Ureter (tissue), 1 donor: ENCODE results near the gene UNC13A. TPM values are rescaled to one million over a fixed set of nuclear protein-coding genes. Genes with fewer than 3 reads are reported as not detected.

Experiments
- DNase-seq: peaks from one replicate; pipeline ENCODE4 v3.0.0-alpha.2; 2020; ENCODE audit warnings: low spot score
- total RNA-seq: library from RNA; stranded (reverse); gene quantifications from one replicate; pipeline ENCODE4 v1.2.4, GENCODE V29; 2023
- donor health status: DM: yes; HTN: yes; CAD: no.

Gene UNC13A
- total RNA-seq, 1 donor from 2014 or later, result 1.4 TPM

GRCh38 chr19:17626456-17627015, 61.6 kb downstream of the UNC13A start:
- no peak for DNase-seq

- no peak for DNase-seq
Measured at GRCh38 chr19:17625980-17626379, 62.2 kb downstream of the UNC13A start.

DNA sequence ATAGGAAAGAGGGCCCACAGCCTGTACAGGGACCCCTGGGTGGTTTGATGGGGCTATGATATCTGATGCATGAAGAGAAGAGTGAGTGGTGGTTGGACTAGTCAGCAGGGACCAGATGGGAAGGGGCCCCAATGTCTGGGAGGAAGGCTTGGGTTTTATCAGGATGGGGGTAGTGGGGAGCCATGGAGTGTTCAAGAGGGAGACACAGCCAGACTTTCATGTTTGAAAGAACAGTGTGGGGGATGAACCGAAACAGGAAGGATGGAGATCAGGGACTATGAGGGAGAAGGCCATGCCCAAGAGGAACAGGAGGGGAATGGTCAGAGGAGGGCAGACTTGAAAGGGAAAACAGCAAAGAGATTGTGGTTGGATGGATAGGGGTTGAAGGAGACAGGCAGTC, 63.1 kb downstream of the UNC13A start:
- DNase-seq, result no peak

GRCh38 chr19:17624314-17624991, 63.7 kb downstream of the UNC13A start:
- DNase-seq, result no peak

DNA sequence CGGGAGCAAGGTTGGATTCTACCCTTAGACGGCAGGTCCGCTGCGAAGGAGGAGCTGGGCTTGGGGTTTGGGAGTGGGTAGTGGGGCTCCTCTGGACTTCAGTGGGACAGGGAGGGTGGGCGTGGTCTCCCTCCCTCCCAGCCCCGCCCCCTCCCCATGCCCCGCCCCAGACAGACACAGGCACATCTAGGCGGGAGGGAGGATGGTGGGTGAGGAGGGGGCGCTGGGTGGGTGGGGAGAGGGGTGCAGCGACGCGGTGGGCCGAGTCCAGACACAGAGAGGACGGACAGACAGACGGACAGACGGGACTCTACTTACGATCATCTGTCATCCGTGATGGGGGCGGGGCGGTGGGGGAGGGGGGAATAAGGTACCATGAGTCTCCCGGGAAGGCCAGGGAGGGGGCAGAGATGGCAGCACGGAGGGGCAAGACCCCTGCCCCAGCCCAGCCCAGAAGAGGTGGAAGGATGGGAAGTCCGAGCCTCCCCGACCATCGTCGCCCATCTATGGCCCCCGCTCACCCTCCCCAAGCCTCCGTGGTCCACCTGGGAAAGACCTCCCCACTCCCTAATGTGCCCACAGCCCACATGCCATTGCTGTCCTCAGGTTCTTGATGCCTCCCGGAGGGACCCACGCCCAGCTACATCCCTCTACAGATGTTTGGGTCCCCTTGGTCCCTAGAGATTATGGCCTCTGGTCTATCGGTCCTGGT, 64.8 kb downstream of the UNC13A start:
- DNase-seq, result no peak

DNA sequence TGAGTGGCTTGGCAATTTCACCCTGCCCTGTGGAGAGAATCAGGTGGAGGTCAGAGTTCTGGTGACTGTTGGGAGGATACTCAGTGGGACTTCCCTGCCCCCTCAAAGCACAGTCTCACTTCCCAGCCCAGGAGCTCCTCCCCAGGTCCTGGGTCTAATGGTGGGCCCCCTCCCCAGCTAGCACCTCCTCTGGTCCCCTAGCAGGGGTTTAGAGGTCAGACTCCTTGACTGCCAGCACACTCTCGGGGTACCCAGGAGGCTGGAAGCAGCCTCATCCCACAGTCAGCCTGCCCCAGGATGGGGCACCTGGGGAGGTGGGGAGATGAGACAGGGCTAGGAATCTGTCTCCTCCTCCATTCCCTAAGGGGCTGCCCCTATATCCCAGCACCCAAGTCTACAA, 67.5 kb downstream of the UNC13A start:
- DNase-seq, result no peak

DNA sequence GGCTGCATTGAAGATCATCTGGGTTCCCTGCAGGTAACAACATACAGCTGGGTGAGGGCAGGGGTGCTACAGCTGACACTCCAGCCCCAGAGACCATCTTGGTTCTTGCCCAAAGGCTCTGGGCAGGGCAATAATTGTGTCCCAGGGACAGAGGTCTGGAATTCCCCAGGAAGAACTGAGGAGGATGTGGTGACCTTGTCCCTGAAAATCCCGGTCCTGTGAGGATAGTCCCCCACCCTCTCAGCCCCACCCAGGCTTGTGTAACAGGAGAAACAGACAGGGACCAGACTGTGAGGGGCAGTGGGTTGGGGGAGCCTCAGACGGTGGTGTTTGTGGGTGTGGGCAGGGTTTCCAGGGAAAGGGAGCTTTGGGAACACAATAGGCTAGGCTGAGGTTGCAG, 69.2 kb downstream of the UNC13A start:
- no peak for DNase-seq

- DNase-seq, result no peak
Measured at GRCh38 chr19:17618281-17618903, 69.8 kb downstream of the UNC13A start.

- DNase-seq, result no peak
Measured at GRCh38 chr19:17617807-17618192, 70.4 kb downstream of the UNC13A start.

GRCh38 chr19:17616961-17617806, 71.0 kb downstream of the UNC13A start:
- DNase-seq, result no peak

DNA sequence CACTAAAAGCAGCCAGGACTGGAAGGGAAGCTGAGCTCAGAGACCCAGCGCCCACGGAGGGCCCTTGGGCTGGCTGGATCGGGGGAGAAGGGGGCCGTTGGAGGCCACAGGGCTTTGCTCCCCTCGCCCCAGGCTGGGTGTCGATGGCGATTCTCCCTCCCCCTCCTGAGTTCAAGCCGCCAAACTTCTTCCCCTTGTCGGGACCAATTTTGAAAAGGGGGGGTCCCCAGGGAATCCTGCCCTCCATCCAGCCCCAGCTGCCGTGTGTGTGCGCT, 71.5 kb downstream of the UNC13A start:
- no peak for DNase-seq

DNA sequence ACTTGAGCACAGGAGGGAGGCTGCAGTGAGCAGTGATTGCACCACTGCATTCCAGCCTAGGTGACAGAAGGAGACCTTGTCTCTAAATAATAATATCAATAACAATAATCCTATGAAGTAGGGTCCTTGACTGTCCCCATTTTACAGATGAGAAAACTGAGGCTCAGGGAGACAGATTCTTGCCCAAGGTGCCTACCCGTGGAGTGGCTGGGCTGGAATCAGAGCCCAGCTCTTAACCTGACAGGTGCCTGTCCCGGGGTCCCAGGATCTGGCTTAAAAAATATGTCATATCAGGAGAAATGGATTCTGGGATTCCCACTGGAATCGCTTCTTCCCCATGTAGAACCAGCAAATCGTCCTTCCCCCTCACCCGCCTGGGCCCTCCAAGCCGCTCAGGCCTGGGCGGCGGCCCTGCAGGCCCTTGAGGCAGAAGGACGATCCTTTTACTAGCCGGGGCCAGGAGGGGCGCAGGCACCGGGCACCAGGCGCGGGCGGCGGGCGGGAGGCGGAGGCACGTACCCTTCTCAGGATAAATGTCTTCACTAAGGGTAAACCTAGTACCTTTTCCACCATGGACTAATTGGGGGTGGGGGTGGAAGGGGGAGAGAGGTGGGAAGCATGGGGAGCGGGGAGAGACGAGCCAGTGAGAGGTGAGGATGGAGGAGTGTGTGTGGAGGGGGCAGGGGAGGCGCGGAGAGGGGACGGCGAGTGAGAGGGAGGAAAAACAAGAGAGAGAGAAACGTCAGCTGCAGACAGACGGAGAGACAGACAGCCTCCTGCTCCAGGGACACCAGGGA, 72.1 kb downstream of the UNC13A start:
- DNase-seq, result no peak

DNA sequence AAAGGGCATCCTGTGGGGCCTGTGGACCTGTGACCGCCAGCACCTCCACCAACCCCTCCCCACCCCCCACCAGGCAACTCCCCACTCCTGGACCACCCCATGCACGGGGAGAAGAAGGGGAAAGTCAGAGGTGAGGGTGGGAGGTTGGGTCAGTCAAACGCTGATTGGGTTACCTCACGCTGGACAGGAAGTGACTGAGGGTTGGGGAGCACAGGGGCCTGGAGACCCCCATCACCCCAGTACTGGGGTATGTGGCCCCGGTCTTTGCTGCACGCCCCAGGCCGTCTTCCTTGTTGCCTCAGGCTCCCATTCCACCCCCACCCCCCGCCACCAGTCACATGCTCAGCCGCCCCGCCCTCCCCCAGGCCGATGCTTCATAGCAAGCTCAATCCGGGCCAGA, 73.7 kb downstream of the UNC13A start:
- no peak for DNase-seq

- no peak for DNase-seq
Measured at GRCh38 chr19:17611462-17612244, 76.5 kb downstream of the UNC13A start.

GRCh38 chr19:17610384-17610783, 77.8 kb downstream of the UNC13A start:
- no peak for DNase-seq

DNA sequence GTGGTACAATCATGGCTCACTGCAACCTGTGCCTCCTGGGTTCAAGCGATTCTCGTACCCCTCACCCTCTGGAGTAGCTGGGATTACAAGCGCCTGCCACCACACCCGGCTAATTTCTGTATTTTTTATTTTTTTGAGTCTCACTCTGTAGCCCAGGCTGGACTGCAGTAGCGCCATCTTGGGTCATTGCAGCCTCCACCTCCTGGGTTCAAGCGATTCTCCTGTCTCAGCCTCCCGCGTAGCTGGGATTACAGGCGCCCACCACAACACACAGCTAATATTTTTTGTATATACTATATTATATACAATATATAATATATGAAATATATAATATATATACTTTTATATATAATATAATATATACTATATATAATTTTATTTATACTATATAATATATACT, 80.2 kb downstream of the UNC13A start:
- DNase-seq, result no peak

DNA sequence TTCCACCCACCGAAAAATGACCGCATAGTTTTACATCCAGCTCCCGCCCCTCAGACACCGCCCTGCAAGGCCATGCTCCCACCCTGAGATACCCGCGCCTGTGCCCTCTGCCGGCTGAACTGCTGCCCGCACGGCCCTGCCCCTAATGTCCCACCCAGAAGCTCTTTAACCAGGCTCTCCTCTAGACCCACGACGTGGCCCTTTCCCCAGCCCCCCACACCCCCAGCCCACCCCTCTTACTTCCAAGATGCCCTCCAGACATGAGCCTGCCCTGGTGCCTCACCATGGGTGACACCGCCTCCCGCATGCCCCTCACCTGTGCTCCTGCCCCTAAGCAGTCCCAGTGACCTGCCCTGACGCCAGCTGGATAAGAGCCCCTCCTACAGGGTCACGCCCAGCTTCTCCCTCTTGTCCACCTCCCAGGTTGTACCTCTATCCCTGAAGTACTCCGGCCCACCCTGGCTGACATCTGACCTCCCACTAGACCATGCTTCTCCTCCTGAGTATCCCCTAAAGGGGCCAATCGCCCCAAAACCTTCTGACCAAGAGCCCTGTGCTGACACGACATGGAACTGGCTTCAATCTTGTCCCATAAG, 81.5 kb downstream of the UNC13A start:
- no peak for DNase-seq

DNA sequence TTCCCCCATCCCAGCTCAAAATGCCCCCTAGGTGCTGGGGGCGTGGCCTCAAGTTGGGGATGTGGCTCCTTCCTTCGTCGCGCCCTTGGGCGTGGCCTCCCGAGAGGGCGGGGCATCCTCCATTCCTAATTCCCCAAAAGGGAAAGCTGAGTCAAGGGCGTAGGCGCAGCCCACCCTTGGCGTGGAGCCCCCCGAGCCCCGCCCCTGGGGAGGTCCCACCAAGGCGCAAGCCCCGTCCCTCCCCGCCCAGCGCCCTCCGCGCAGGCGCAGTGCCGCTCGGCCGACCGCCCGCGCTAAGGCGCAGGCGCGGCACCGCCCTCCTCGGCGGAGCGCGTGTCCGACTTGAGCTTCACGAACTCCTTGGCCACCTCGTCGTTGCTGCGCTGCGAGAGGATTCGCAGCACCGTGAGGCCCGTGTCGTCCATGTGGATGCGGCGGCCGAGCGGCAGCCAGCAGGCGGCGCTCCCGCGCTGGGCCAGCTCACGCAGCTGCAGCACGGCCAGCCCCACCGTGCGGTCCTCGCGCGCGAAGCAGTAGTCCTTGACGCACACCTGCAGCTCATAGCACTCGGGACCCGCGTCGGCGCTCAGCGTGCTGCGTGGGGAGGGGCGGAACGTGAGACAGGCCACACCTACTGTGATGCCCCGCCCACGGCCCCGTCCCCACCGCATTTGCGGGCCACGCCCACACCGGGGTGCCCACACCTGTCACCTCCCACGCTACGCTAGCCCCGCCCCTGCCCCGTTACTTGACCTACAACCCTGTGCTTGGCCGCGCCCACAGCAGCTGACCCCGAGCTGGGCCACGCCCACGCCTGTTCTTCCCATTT, 82.2 kb downstream of the UNC13A start:
- DNase-seq, result peak; percentile 59

GRCh38 chr19:17605117-17605516, 83.0 kb downstream of the UNC13A start:
- no peak for DNase-seq
